SK-N-SH (cell line): ENCODE measurements around the gene HINT1. TPM values are rescaled to one million over a fixed set of nuclear protein-coding genes. Genes with fewer than 3 reads are reported as not detected.

Source experiments
- CTCF ChIA-PET: fragments of 300-600, 350-600 bp; formaldehyde crosslinking; extraction: SDS; loops from one replicate; lab custom pipeline; 2021; lab: Yijun Ruan, JAX
- POLR2A ChIA-PET: fragments of 350-600 bp; sonication (Branson Sonifier 250); formaldehyde crosslinking; extraction: SDS; loops from one replicate; lab custom pipeline; 2020; ENCODE audit warnings: antibody characterized with exemption, inconsistent platforms; lab: Yijun Ruan, JAX
- DNase-seq: peaks from one replicate; pipeline ENCODE4 v3.0.0; 2012
- H2AFZ ChIP-seq: fragments of 200-600 bp; sonication (generic); 2 replicates; pipeline ENCODE4 v1.8.1; 2016; ENCODE audit warnings: antibody characterized with exemption, mild to moderate bottlenecking, low read depth
- H3F3A ChIP-seq: fragments of 200-600 bp; sonication (generic); replicated peaks from 2 replicates; pipeline ENCODE3; 2016; ENCODE audit warnings: antibody characterized with exemption, mild to moderate bottlenecking; ENCODE audit not compliant: insufficient read depth
- H3K27ac ChIP-seq, 2 experiments: fragments of 200-500 bp in 1 of 2; fragments of 200-600 bp in 1 of 2; sonication (Bioruptor generic) in 1 of 2; sonication (generic), shearing (Covaris generic) in 1 of 2; 2 replicates each; pipeline versions ENCODE4 v1.5.1 to v1.6.1; 2014 to 2016; ENCODE audit warnings: low read depth in 2 of 2, inconsistent platforms in 1 of 2, low read length in 1 of 2, mild to moderate bottlenecking in 1 of 2, mixed read lengths in 1 of 2
- H3K27me3 ChIP-seq: fragments of 200-600 bp; sonication (generic), shearing (Covaris generic); 2 replicates; pipeline ENCODE4 v1.6.1; 2016; ENCODE audit warnings: mixed run types; ENCODE audit not compliant: insufficient read depth
- H3K36me3 ChIP-seq, 2 experiments: fragments of 200-500 bp in 1 of 2; fragments of 200-600 bp in 1 of 2; sonication (Bioruptor generic) in 1 of 2; sonication (generic) in 1 of 2; replicated peaks in 1 of 2; 2 replicates each; pipeline versions ENCODE3 to v1.5.1; 2014 to 2016; ENCODE audit warnings: low read length in 1 of 2, mild to moderate bottlenecking in 1 of 2; ENCODE audit not compliant: insufficient read depth in 2 of 2, control insufficient read depth in 1 of 2
- H3K4me1 ChIP-seq, 2 experiments: fragments of 200-500 bp in 1 of 2; fragments of 200-600 bp in 1 of 2; sonication (Bioruptor generic) in 1 of 2; sonication (generic), shearing (Covaris generic) in 1 of 2; 2 replicates each; pipeline versions ENCODE4 v1.5.1 to v1.6.1; 2014 to 2016; ENCODE audit warnings: low read depth in 1 of 2, low read length in 1 of 2, mixed run types in 1 of 2; ENCODE audit not compliant: insufficient read depth in 2 of 2, control insufficient read depth in 1 of 2
- H3K4me2 ChIP-seq: fragments of 200-600 bp; sonication (generic), shearing (Covaris generic); 2 replicates; pipeline ENCODE4 v1.6.1; 2017; ENCODE audit warnings: mixed run types
- H3K4me3 ChIP-seq, 2 experiments: fragments of 200-500 bp in 1 of 2; fragments of 200-600 bp in 1 of 2; sonication (Bioruptor generic) in 1 of 2; sonication (generic), shearing (Covaris generic) in 1 of 2; 2 replicates each; pipeline versions ENCODE4 v1.5.1 to v1.8.1; 2014 to 2016; ENCODE audit warnings: low read depth in 2 of 2, inconsistent platforms in 1 of 2, low read length in 1 of 2, mild to moderate bottlenecking in 1 of 2, mixed read lengths in 1 of 2, moderate library complexity in 1 of 2
- H3K79me2 ChIP-seq: fragments of 200-600 bp; sonication (generic); 2 replicates; pipeline ENCODE4 v1.8.1; 2017; ENCODE audit warnings: mild to moderate bottlenecking; ENCODE audit not compliant: insufficient read depth
- H3K9ac ChIP-seq: fragments of 200-600 bp; sonication (generic); 2 replicates; pipeline ENCODE4 v1.6.1; 2017; ENCODE audit warnings: mixed run types
- H3K9me2 ChIP-seq: fragments of 200-600 bp; sonication (generic); 2 replicates; pipeline ENCODE4 v1.6.1; 2017; ENCODE audit warnings: mixed run types
- H3K9me3 ChIP-seq: fragments of 200-600 bp; sonication (generic); 2 replicates; pipeline ENCODE4 v1.6.1; 2017; ENCODE audit warnings: mixed run types, mild to moderate bottlenecking, moderate library complexity
- H4K20me1 ChIP-seq: fragments of 200-600 bp; sonication (generic); 2 replicates; pipeline ENCODE4 v1.6.1; 2017; ENCODE audit warnings: mild to moderate bottlenecking, mixed run types; ENCODE audit not compliant: insufficient read depth
- CHD2 ChIP-seq: fragments of 150-350 bp; IDR thresholded peaks from 2 replicates; pipeline ENCODE4 v1.6.1; 2018; ENCODE audit warnings: low read length; ENCODE audit not compliant: partially characterized antibody
- EP300 ChIP-seq, 2 experiments: IDR thresholded peaks; 2 replicates each; pipeline versions ENCODE4 v1.4.0 to v1.6.1; 2012; ENCODE audit warnings: borderline replicate concordance in 1 of 2, low read depth in 1 of 2, low read length in 1 of 2
- FOXJ3 ChIP-seq: sonication (generic); formaldehyde crosslinking; IDR thresholded peaks from 2 replicates; pipeline ENCODE4 v1.5.1; 2020; ENCODE audit warnings: mild to moderate bottlenecking, missing genetic modification reagents
- FOXM1 ChIP-seq: IDR thresholded peaks from 2 replicates; pipeline ENCODE4 v1.4.0; 2012; ENCODE audit warnings: low read depth, mild to moderate bottlenecking
- GATA2 ChIP-seq: sonication (generic); formaldehyde crosslinking; IDR thresholded peaks from 2 replicates; pipeline ENCODE4 v1.5.0; 2020; ENCODE audit warnings: mild to moderate bottlenecking, missing genetic modification reagents
- IRF3 ChIP-seq: fragments of 150-350 bp; IDR thresholded peaks from 2 replicates; pipeline ENCODE4 v1.6.1; 2016; ENCODE audit warnings: mild to moderate bottlenecking, low read depth, low read length
- MXI1 ChIP-seq: IDR thresholded peaks from 2 replicates; pipeline ENCODE4 v1.6.1; 2012; ENCODE audit warnings: mild to moderate bottlenecking, low read depth, low read length, improper control_type of control experiment
- TAF1 ChIP-seq: IDR thresholded peaks from 2 replicates; pipeline ENCODE4 v1.6.1; 2012; ENCODE audit warnings: low read depth, mild to moderate bottlenecking, low read length, moderate library complexity, borderline replicate concordance
- TCF12 ChIP-seq: IDR thresholded peaks from 2 replicates; pipeline ENCODE4 v1.4.0; 2012
- USF1 ChIP-seq: IDR thresholded peaks from 2 replicates; pipeline ENCODE4 v1.4.0; 2012; ENCODE audit warnings: low read depth, borderline replicate concordance
- USF2 ChIP-seq: fragments of 150-350 bp; IDR thresholded peaks from 2 replicates; pipeline ENCODE4 v1.6.1; 2017; ENCODE audit warnings: antibody characterized with exemption, low read length, low read depth, borderline replicate concordance
- WGBS: methylation state at CpG from one replicate; pipeline ENCODE4 v1.1.6; 2017; ENCODE audit warnings: low lambda C conversion rate; 5-methylcytosine and 5-hydroxymethylcytosine counted together
- polyA plus RNA-seq, 3 experiments: library from polyadenylated mRNA; depleted of rRNA; stranded (reverse); fragments of >200 nt; gene quantifications; 2 replicates each; pipeline ENCODE4 v1.2.3, GENCODE V29; 2012

Gene HINT1
- polyA plus RNA-seq, 1 of the 3 experiments (the other 2 are of a cell fraction) = 385 TPM

DNA sequence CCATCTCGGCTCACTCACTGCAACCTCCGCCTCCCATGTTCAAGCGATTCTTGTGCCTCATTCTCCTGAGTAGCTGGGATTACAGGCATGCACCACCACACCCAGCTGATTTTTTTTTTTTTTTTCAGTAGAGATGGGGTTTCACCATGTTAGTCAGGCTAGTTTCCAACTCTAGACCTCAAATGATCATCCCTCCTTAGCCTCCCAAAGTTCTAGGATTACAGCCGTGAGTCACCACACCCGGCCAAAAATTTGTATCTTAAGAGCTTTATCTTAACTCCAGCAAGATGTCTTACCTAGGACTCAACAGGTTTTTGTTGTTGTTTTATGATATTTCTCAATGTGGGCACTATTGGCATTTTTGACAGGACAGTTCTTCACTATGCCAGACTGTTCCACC lies 33.6 kb upstream of the HINT1 start:
- no peak for DNase-seq
- CTCF ChIA-PET = no interaction called here
- H3K27me3 ChIP-seq = no peaks in the 10 kb centered on the region
- no peak overlapping the region for H3K4me3 ChIP-seq
- no peak overlapping the region for H3K9ac ChIP-seq
- no peak overlapping the region for H3K27ac ChIP-seq
- no peak overlapping the region for H2AFZ ChIP-seq
- peaks cover 3% of the 10 kb centered on the region for H3F3A ChIP-seq
- POLR2A ChIA-PET = no interaction called here
- no peaks in the 10 kb centered on the region for H3K79me2 ChIP-seq
- H4K20me1 ChIP-seq = no peaks in the 10 kb centered on the region
- 77% methylated on average over 5 of the region's 5 CpGs for WGBS
- TF ChIP-seq IRF3 (no peak), TAF1 (no peak), CHD2 (no peak), FOXJ3 (no peak), GATA2 (no peak)
- H3K9me3 ChIP-seq = no peaks in the 10 kb centered on the region
- peaks cover 4 to 6% of the 10 kb centered on the region in 2 experiments for H3K36me3 ChIP-seq
- H3K4me2 ChIP-seq = no peak overlapping the region
- H3K4me1 ChIP-seq = no peaks in the 10 kb centered on the region
- no peaks in the 10 kb centered on the region for H3K9me2 ChIP-seq

- WGBS = 77% methylated on average over 4 of the region's 4 CpGs
- Histone ChIP-seq H3K4me3 (no peak overlapping the region), H3K4me2 (no peak overlapping the region), H3K9me2 (no peaks in the 10 kb centered on the region), H3K27me3 (no peaks in the 10 kb centered on the region), H3K4me1 (no peaks in the 10 kb centered on the region; a peak in 1 of 4 replicates), H3K27ac (no peak overlapping the region), H3K9me3 (peaks cover 1% of the 10 kb centered on the region; the same call in 1 of the 2 replicates), H3F3A (peaks cover 3% of the 10 kb centered on the region), H4K20me1 (no peaks in the 10 kb centered on the region), H3K36me3 (peaks cover 3 to 6% of the 10 kb centered on the region in 2 experiments), H2AFZ (no peak overlapping the region), H3K9ac (no peak overlapping the region), H3K79me2 (no peaks in the 10 kb centered on the region)
- DNase-seq = peak; percentile 3
- POLR2A ChIA-PET = no interaction called here
- CTCF ChIA-PET = interaction anchor here (1.3 kb wide), 1 partner anchor 19 kb away, joined by 4 read pairs; no protein-coding TSS in a partner anchor
- TF ChIP-seq EP300 (IDR thresholded peaks at IDR 0.05; ENCODE audit: borderline replicate concordance in 1 of 2, low read depth in 1 of 2, low read length in 1 of 2) = no peak
- TF ChIP-seq TAF1 = no peak
- TF ChIP-seq USF2 = no peak
- TF ChIP-seq TCF12 = peak; percentile 37
- TF ChIP-seq MXI1 = no peak
- TF ChIP-seq USF1 = no peak
- no peak for TF ChIP-seq FOXM1
These were observed 31.3 kb upstream of the HINT1 start for GRCh38 chr5:131196331-131196730.
